ENCODE data around the gene EHD1. TPM values are rescaled to one million over a fixed set of nuclear protein-coding genes. Genes with fewer than 3 reads are reported as not detected.

Gene EHD1
- total and polyA plus RNA-seq, 9 of the 15 experiments (the other 6 are each of a cell fraction or from before 2014, with no cell fraction given) = 0.46 to 65.0 (median 16.4) TPM

DNA sequence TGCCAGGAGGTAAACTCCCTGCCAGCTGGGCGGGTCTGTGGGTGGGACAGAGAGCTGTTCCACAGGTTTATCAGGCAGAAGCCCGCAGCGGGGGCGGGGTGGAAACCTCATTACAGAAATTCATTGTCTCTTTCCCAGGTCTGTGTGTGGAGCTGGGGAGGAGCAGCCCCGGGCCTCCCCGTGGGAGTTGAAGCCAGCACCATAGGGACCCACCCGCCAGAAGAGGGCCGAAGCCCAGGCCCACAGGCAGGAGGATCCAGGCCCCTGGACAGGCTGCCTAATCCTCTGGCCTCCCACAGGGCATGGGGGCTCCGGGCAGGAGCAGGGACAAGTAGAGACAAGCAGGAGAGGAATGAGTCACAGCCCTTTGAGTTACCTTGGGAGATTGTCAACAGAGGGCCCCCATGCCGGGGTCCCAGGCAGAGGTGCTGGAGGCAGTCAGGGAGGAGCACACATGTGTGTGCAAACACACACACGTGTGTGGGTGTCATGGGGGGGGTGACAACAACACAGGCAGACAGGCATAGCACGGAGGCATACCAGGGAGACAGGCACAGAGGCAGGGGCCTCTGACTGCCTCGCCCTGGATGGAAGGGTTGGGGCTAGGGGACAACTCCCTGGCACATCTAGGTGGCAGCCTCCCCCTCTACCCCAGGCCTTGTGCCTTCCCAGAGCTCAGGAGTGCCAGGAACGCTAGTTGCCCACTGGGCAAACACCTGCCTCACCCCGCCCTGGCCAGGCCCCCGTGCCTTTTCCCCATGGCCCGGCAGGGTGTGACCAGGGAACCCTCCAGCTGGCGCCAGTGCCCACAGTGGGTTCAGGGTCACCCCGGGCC lies 35.4 kb downstream of the EHD1 start (continued):
- TF ChIP-seq SAFB (IDR thresholded peaks at IDR 0.05; ENCODE audit: borderline replicate concordance, low read depth, low read length) (no peak), ELF4 (CRISPR knock-in tag; IDR thresholded peaks at IDR 0.05) (no peak), HNRNPUL1 (IDR thresholded peaks at IDR 0.05; ENCODE audit: low read length) (no peak), EP400 (IDR thresholded peaks at IDR 0.05) (no peak), DNMT1 (IDR thresholded peaks at IDR 0.05) (no peak), ZNF79 (CRISPR knock-in tag; IDR thresholded peaks at IDR 0.05; ENCODE audit: low read depth) (no peak), YBX1 (IDR thresholded peaks at IDR 0.05) (no peak), HDAC6 (IDR thresholded peaks at IDR 0.05; ENCODE audit: low read depth, low read length) (no peak), CXXC5 (CRISPR knock-in tag; IDR thresholded peaks at IDR 0.05) (no peak), PCBP2 (IDR thresholded peaks at IDR 0.05; ENCODE audit: low read depth, low read length, poor library complexity, severe bottlenecking) (no peak), KAT8 (IDR thresholded peaks at IDR 0.05; ENCODE audit: low read depth) (no peak), ERF (CRISPR knock-in tag; IDR thresholded peaks at IDR 0.05) (no peak), MYC (IDR thresholded peaks at IDR 0.05; ENCODE audit: low read depth, low read length) (no peak), MYC (CRISPR knock-in tag; IDR thresholded peaks at IDR 0.05; ENCODE audit: borderline replicate concordance, low read depth) (no peak), RB1 (IDR thresholded peaks at IDR 0.05; ENCODE audit: low read depth) (no peak), POLR2A (conservative IDR thresholded peaks at IDR 0.05) (no peak), FOXA1 (IDR thresholded peaks at IDR 0.05; ENCODE audit: borderline replicate concordance) (no peak)
- TF ChIP-seq, protein P1, sequence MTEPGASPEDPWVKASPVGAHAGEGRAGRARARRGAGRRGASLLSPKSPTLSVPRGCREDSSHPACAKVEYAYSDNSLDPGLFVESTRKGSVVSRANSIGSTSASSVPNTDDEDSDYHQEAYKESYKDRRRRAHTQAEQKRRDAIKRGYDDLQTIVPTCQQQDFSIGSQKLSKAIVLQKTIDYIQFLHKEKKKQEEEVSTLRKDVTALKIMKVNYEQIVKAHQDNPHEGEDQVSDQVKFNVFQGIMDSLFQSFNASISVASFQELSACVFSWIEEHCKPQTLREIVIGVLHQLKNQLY (CRISPR knock-in tag; conservative IDR thresholded peaks at IDR 0.05) = no peak
- TF ChIP-seq, protein P2, sequence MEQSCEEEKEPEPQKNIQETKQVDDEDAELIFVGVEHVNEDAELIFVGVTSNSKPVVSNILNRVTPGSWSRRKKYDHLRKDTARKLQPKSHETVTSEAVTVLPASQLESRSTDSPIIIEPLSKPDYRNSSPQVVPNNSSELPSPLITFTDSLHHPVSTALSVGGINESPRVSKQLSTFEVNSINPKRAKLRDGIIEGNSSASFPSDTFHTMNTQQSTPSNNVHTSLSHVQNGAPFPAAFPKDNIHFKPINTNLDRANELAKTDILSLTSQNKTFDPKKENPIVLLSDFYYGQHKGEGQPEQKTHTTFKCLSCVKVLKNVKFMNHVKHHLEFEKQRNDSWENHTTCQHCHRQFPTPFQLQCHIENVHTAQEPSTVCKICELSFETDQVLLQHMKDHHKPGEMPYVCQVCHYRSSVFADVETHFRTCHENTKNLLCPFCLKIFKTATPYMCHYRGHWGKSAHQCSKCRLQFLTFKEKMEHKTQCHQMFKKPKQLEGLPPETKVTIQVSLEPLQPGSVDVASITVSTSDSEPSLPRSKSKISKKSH (CRISPR knock-in tag; IDR thresholded peaks at IDR 0.05) = no peak
- TF ChIP-seq, protein P3, sequence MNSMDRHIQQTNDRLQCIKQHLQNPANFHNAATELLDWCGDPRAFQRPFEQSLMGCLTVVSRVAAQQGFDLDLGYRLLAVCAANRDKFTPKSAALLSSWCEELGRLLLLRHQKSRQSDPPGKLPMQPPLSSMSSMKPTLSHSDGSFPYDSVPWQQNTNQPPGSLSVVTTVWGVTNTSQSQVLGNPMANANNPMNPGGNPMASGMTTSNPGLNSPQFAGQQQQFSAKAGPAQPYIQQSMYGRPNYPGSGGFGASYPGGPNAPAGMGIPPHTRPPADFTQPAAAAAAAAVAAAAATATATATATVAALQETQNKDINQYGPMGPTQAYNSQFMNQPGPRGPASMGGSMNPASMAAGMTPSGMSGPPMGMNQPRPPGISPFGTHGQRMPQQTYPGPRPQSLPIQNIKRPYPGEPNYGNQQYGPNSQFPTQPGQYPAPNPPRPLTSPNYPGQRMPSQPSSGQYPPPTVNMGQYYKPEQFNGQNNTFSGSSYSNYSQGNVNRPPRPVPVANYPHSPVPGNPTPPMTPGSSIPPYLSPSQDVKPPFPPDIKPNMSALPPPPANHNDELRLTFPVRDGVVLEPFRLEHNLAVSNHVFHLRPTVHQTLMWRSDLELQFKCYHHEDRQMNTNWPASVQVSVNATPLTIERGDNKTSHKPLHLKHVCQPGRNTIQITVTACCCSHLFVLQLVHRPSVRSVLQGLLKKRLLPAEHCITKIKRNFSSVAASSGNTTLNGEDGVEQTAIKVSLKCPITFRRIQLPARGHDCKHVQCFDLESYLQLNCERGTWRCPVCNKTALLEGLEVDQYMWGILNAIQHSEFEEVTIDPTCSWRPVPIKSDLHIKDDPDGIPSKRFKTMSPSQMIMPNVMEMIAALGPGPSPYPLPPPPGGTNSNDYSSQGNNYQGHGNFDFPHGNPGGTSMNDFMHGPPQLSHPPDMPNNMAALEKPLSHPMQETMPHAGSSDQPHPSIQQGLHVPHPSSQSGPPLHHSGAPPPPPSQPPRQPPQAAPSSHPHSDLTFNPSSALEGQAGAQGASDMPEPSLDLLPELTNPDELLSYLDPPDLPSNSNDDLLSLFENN (IDR thresholded peaks at IDR 0.05; ENCODE audit: low read depth in 2 of 2, low read length in 2 of 2) = no peak
- TF ChIP-seq, protein P4, sequence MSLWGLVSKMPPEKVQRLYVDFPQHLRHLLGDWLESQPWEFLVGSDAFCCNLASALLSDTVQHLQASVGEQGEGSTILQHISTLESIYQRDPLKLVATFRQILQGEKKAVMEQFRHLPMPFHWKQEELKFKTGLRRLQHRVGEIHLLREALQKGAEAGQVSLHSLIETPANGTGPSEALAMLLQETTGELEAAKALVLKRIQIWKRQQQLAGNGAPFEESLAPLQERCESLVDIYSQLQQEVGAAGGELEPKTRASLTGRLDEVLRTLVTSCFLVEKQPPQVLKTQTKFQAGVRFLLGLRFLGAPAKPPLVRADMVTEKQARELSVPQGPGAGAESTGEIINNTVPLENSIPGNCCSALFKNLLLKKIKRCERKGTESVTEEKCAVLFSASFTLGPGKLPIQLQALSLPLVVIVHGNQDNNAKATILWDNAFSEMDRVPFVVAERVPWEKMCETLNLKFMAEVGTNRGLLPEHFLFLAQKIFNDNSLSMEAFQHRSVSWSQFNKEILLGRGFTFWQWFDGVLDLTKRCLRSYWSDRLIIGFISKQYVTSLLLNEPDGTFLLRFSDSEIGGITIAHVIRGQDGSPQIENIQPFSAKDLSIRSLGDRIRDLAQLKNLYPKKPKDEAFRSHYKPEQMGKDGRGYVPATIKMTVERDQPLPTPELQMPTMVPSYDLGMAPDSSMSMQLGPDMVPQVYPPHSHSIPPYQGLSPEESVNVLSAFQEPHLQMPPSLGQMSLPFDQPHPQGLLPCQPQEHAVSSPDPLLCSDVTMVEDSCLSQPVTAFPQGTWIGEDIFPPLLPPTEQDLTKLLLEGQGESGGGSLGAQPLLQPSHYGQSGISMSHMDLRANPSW (CRISPR knock-in tag; IDR thresholded peaks at IDR 0.05) = no peak

All from K562 (cell line).